Activated T-cell treated with anti-CD3 and anti-CD28 coated beads for 48 hours (primary cell): ENCODE measurements around the gene PARVB.
"Not testable (repeated sequence)": the region's sequence is repeated elsewhere in the genome, so short reads cannot be mapped to it uniquely, and the experiment has no call there.

Source experiments
- DNase-seq: peaks from one replicate; pipeline ENCODE4 v3.0.0-alpha.2; 2020; ENCODE audit warnings: low read depth

Gene PARVB

DNA sequence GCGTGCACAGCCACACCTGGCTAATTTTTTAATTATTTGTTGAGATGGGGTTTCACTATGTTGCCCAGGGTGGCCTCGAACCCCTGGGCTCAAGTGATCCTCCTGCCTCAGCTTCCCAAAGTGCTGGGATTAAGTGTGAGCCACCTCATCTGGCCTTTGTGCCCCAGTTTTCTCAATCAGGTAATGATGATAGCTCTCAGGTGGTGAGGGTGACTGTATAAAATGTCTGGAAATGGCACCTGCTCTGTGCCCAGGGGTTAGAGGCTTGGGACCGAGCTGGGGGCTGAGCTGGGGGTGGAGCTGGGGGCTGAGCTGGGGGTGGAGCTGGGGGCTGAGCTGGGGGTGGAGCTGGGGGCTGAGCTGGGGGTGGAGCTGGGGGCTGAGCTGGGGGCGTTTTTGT, 32.5 kb downstream of the PARVB start:
- DNase-seq = not testable (repeated sequence)

DNA sequence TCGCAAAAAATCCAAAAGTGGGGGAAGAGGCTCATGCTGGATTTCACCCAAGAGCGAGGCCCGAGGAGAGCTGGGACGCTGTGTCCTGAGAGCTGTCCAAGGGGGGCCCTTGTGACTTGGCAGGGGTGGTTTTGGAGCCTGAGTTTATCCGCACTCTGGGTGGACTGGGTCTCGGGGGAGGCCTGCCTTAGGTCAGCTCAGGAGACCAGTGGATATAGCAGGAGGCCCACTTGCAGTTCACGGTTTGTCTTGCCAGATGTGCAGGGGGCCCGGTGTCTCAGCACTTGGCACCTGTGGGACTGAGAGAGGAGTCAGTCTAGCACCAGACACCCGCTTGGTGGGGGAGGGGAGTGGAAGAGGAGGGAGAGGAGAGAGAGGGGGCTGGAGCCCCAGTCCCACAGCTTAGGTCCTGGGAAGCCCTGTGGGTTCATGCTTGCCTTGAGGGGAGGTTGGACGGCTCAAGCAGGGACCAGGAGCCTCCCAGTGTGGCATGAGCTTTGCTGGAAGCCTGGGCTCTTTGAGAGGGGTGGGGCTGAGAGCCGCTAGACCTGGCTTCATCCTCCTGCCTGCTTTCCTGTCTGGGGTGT, 33.4 kb downstream of the PARVB start:
- no peak for DNase-seq

DNA sequence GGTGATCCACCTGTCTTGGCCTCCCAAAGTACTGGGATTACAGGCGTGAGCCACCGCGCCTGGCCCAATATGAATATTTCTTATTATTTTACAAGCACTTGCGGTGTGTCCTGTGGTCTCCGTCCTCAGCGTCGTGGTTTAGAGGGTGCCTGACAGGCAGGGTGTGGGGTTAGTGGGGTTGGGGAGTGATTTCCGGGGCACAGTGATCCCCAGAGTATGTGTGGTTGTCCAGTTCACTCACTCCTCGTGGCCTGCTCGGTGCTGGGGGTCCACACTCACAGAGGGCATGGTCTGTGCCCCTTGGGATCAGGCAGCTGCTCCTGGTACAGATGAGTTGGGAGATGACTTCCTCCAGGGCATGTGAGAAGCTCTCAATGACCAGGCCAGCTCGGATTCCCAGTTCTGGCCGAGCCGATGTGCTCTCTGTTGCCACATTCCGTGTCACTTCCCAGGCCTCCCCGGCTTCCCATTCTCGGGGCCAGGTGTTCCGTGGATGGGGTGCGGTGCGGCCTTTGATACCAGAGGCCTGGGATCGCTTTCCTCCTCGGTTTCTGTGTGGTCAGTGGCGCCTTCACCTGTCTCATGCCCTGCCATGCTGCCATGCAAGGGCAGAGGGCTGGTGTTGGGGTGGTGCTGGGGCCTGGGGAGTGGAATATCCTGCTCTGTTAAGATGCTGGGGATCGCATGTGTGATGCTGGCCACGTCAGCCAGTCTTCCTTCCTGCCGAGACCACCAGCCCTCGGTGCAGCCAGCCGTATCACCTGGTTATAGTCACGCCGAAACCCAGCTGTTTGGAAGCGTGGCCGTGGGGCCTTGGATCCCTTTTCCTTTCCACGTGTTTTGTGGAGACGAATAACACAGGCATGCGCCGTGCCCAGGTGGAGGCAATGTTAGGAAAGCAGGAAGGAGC, 39.6 kb downstream of the PARVB start:
- DNase-seq = no peak

DNA sequence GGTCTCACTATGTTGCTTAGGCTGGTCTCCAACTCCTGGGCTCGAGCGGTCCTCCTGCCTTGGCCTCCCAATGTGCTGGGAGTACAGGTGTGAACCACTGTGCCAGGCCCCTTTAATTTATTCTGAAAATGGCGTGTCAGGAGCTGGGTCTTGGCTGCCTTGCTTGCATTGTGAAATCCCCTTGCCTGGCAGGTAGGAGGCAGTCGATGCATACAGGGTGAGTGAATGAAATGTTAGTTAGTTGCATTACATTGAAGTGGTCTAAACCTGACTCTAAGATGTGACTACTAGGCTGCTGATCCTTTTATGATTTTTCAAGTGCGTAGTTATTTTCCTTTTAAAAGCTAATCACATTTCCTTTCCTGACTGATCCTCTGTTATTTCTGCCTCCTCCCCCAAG, 42.9 kb downstream of the PARVB start:
- no peak for DNase-seq

DNA sequence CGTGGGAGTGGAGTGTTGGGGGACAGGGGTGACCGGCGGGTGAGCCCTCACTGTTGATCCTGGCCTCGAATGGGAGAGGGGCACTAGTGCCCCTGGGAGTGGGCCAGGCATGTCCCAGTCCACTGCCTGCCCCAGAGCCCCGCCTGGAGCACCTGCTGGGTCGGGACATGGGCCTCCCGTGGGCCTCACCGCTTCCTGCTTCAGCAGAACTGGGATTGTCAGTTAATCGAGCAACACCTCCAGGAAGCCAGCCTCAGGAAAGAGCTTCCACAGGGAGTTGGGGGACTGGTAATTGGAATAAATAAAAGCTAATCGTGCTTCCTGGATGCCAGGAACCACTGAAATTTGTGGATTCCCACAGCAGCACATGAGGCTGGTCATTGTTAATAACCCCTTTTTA, 43.8 kb downstream of the PARVB start:
- DNase-seq = no peak

DNA sequence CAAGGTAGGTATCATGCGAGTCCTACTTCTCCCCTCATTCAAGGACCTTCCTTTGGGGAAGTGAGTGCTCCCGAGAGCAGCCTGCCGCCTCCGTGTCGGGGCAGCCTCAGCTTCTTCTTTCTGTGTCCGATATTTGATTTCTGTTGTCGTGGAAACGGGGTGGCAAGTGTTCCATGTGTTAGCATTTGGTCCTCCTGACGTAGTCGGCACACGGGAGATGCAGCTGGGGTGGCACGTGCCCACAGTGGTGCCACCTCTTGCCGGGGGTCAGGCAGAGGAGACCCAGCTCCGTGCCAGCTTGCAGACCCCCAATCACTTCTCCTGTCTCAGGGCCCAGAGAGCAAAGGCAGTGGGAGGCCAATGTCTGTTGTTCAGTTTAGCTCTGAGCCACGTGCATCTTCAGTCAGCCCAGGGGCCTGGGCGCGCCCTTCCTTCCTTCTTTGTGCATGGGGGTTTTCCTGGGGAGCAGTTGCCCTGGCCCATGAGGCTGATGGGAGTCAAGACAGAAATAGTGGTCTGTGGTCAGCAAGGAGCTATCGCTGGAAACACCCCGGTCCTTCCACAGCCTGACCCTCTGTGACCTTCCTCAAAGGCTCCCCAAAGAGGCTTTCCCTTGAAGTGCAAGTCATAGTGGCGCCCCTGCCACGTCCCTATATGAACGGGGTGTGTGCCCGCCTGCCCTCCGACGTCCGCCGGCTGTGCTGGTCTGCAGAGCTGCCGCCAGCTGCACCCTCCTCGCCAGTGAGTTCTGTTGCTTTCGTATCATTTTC, 44.5 kb downstream of the PARVB start:
- no peak for DNase-seq

DNA sequence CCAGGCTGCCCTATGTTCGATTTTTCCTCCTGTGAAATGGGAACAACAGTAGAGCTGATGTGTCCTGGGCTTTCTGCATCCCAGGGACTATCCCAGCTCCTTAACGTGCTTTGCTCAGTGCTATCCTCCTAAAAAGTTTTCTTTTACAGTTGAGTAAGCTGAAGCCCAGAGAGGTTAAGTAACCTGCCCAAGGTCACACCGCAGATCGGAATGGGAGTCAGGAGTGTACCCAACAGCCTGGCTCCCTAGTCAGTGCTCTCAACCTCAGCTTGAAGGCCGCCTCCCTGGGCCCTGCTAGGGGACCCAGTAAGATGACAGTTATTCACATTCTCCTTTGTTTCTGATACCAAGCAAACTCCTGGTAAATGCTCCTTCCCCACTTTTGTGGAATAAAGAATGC, 45.9 kb downstream of the PARVB start:
- DNase-seq = no peak

DNA sequence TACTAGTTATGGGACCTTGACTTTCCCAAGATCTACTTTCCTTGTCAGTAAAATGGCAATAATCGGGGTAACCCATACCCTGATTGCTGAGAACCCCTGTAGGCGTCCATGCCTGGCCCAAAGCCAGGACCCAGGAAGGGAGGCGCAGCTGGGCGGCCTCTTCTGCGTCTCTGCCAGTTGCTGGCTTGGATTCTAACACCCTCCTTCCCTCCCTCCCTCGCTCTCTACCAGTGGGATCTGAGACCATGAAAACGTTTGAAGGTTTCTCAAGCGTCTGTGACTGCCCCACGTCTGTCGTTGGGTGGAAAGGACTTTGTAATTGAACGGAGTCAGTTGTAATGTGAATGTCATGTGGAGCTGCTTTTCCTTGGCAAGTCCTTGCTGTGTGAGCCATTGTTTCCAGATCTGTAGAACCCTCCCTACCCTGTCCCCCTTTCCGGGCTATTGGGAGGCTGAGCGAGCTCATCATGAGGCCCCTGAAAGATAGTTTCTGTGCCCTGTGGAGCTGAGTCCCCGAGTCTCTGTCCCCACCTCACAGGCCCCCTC, 47.8 kb downstream of the PARVB start:
- no peak for DNase-seq

DNA sequence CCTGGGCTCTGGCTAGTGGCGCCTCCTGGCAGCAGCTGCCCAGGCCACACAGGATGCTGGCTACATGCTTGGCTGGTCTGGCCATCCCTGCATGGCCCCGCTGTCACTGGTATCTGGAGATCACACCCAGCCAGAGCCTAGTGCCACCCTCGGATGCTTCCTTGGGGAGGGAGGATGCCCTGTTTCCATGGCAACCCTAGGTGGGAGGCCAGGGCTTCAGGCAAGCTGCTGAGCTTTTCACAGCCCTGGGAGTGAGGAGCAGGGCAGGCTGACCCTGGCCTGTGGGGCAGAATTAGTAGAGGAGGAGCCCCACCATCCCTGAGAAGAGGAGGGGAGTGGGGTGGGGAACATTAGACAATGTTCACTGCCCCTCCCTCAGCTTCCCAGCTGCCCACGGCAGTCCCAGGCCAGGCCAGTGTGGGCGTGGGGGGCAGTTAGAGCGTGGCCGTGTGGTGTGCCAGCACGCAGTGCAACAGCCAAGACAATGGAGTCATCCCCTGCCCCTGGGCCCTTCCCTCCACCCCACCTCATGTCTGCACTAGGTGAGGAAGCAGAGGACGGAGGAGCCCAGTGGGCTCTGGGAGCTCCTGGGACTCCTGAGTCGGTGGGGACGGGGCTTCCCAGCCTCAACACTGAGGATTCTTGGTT, 50.4 kb downstream of the PARVB start:
- no peak for DNase-seq

DNA sequence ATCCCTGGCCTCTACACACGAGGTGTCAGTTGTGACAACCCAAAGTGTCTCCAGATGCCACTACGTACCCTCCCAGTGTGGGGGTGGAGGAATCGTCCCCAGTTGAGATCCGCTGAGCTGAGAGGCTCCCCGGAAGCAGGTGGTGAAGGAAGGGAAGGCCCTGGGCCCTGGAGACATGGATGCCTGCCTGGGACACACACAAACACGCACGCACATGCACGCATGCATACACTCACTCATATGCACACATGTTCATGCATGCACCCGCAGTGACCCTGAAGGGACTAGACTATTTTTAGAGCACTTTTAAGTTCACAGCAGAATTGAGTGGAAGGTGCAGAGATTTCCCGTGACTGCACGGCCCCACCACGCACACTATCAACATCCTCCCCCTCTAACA, 50.9 kb downstream of the PARVB start:
- DNase-seq = no peak

DNA sequence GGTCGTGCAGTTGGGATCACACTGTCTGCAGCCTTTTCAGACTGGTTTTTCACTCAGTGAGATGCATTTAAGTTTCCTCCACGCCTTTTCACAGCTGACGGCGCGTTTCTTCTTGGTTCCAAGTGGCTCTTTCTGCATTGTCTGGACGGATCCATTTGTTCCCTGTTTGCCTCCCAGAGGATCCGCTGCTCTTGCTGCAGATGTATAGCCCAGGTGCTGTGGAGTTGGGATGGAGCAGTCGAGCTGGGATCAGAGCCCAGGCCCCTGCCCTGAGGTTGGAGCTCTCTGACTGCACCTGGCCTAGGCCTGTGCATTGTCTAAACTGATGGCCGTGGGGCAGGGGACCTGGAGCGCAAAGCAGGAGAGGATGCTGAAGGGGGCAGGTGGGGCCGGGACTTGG, 51.6 kb downstream of the PARVB start:
- no peak for DNase-seq

DNA sequence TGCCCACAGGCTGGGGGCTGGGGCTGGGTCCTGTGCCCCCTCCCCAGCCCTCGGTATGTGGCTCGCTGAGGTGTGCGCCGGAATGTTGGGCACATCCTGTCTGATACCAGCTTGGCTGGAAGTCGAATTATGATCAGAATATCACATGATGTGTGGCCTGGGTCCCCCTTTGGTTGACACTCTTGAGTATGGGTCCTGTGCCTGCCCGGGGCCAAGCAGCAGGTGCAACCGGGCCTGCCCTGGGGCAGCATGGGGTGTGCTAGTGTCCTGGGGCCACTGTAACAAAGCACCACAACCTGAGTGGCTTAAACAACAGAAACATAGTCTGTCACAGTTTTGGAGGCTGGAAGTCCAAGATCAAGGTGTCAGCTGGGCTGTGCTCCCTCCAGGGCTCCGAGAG, 52.7 kb downstream of the PARVB start:
- no peak for DNase-seq

DNA sequence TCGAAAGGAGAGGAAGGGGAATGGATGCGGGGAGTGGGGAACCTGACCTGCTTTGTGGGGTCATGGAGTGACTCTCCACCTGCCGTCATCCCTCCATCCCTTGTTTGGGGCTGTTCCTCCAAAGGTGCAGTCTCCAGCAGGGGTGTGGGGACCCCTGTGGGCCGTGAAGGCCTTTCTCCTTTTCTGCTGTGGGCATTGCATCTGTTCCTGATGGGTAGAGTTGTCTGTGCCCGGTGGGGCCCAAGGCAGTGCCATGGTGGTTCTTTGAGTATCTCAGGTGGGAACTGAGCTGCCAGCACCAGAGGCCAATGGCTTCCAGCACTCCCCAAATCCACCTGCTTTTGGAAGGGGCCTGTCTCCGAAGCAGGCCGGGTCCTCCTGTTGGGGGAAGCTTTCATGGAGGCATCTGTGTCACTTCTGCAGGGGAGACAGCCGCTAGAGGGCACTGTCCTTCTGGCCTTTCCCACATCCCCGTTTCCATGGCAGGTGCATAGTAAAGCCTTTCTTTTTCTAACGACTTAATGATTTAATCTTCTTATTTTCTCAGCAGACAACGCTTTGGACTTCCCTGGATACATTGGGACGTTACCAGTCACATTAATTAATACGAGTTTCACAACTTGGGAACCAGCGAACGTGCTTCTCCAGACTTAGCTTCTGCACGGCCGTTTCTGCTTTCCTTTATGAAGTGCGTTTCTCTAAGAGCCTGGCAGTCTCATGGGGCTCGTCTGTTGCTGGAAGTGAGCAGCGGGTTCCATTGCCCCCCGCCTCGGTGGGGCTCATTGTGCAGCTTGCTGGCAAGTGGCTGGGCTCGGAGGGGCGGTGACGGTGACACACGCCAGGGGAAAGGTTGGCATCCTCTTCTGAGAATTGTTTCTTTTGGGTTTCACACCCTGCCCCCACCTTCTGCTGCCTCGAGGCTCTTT, 57.1 kb downstream of the PARVB start:
- DNase-seq = peak; percentile 42

DNA sequence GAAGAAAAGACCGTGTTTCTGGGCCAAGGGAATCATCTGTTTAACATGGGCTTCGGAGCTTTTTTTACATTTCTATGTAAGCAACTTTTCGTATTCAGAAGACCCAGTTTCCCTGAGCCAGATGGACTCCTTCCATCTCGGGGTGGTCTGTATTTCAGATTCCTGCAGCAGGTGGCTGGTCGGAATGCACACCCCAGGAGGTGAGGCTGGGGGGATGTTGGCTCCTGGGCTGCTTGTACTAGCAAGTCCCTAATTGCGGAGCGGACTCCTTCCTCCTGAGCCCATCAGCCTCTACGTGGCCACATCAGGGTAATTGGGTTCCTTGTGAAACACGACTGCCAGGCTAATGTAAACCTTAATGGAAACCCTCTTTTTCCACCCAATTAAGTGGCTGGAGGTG, 58.7 kb downstream of the PARVB start:
- no peak for DNase-seq

DNA sequence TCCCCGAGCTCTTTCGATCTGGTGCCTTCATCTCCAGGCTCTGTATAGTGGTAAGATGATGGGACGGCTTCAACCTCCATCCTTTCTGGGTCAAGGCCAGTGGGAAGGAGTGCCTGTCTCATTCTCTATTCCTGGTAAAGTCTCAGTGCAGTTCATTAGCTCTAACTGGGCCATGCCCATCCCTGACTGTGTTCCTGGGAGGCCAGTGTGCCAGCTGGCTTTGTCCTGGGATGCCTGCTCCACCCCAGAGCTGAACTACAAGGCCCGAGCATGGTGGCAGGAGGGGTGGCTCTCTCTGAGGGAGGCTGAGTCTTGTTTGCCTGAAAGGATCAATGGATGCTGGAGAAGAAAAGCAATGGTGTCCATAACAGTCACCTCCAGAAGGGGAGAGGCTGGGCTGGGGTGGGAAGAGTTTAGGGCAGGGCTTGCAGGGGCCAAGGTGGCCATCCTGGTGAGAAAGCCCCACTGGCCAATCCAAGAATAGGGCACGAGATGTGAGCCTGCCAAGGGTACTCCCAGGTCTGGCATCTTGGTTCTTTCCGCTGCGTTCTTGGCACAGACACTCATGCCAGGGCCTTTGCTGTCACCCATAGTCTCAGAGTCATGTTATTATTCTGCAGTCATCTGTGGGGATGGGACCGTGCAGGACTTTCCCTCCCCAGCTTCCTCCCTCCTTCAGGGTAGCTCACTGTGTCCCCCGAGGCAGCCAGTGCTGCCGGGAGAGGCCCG, 60.1 kb downstream of the PARVB start:
- DNase-seq = no peak

DNA sequence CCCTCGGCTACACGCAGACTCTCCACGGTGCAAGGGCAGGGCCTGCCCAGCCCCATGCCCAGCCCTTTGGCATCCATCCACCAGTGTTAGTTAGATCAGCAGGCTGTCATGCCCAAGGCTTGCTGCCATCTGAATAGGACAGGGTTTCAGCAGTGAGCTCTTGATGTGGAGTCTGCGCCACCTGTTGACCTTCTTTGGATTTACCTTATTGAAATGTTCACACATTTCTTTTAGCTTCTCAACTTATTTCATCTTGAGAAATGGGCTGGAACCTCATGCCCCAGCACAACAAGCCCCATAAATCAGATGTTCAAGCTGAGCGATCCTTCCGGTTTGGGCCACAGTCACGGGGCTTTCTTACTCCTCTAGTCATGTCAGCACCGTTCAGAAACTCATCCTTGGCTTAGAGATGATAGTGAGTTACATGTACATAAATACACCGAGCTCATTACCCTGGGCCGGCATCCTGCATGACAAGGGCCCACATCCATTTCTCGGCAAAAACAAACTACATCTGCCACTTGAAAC, 61.7 kb downstream of the PARVB start:
- no peak for DNase-seq

DNA sequence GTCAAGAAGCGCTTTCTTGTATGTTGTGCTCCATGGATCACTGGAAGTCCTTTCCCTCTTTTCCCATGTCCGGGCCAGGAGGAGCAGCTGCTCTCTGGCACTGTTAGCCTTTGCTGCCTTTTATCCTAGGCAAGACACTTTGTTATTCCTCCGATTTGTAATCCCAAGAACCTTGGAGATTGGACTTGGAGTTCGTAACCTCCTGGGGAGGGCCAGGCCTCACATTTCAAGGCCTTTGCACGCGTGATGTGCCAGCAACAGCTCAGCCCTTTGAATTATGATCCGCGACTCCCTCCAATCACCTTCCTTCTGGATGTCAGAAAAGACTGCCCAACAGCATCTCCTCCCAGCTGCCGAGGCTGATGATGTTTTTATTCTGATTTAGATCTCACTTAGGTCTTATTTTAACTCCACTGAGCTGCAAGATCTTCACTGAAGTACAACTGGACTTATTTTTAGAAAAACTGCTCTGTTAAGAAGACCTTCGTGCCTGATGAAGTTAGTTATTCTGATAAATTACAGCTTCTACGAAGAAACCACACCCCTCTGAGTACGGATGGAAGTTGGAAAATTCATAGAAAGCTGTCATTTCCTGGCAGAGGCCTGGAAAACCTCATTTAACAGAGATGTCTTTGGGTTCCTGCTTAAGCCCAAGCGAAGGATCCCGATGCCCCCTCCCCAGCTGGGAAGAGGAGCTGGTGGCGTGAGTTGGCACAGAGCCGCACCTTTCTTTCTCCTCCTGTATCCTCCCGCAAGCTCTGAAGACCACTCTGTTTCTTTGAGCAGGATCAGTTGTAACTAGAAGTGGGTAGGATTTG, 62.4 kb downstream of the PARVB start:
- no peak for DNase-seq

DNA sequence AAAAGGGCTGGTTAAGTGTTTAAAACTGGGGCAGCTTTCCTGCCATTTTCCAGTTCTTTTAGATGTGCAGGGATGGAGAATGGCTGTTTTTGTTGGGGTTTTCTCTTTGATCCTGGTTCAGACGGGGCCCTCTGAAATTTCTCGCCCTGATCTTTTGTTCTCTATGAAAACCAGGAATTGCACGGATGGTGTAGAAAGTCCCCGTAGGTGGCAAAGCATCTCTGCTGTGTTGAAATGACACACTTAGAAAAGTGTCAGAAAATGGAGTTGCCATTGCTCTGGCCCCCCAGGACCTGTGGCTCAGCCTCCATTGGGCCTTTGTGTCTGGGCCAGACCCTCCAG, 63.0 kb downstream of the PARVB start:
- DNase-seq = no peak

DNA sequence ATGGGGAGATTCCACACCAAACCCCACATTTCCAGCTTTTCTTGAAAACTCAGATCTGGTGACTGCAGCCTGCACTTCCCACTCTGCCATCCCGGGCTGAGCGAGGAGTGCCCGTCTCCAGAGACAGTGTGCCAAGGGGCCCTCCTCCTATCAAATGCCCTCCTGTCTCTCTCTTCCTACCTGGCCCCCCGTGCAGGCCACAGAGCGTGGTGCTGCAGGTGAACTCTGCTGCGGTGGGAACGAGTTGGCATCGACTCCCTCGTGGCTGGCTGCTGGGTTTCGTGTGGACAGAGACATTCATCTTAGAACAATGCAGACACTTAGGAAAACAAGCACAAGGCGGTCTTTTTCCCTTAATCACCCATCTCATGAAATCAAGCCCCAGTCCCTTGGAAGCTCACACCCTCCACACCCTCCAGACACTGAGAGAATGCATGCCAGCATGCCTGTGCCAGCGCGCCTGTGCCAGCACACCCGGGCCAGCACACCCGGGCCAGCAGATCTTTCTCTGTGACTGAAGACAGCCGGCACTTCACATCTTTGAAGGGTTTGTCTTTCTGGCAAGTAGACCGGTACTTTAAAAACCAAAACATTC, 65.0 kb downstream of the PARVB start:
- no peak for DNase-seq
